Measurements from ENCODE around the gene GLCCI1.

DNA sequence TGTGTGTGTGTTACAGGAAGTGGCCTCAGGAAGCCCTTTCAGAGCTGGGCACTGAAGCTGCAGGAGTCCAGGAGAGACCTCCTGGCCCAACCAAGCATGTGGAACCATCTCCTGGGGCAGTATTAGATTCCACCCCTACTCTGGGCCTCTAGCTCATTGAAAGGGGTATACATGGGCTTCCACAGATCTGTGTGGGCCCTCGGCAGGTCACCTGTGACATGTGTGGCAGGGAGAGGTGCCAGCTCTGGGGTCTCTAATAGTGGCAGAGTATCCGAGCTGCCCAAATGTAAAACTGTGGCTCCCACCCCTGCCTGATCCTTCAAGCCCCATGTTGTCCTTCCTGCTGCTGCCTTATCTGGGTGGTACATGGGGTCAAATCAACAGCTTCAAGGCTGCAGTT lies 144.1 kb downstream of the GLCCI1 start:
- TF ChIP-seq POLR2A (IDR thresholded peaks at IDR 0.05): no peak
- TF ChIP-seq, protein P1, sequence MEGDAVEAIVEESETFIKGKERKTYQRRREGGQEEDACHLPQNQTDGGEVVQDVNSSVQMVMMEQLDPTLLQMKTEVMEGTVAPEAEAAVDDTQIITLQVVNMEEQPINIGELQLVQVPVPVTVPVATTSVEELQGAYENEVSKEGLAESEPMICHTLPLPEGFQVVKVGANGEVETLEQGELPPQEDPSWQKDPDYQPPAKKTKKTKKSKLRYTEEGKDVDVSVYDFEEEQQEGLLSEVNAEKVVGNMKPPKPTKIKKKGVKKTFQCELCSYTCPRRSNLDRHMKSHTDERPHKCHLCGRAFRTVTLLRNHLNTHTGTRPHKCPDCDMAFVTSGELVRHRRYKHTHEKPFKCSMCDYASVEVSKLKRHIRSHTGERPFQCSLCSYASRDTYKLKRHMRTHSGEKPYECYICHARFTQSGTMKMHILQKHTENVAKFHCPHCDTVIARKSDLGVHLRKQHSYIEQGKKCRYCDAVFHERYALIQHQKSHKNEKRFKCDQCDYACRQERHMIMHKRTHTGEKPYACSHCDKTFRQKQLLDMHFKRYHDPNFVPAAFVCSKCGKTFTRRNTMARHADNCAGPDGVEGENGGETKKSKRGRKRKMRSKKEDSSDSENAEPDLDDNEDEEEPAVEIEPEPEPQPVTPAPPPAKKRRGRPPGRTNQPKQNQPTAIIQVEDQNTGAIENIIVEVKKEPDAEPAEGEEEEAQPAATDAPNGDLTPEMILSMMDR (IDR thresholded peaks at IDR 0.05): no peak
